ENCODE data around the gene CHI3L2. TPM values are rescaled to one million over a fixed set of nuclear protein-coding genes. Genes with fewer than 3 reads are reported as not detected.

Gene CHI3L2
- total RNA-seq, 1 donor from 2014 or later: 50.3 TPM

DNA sequence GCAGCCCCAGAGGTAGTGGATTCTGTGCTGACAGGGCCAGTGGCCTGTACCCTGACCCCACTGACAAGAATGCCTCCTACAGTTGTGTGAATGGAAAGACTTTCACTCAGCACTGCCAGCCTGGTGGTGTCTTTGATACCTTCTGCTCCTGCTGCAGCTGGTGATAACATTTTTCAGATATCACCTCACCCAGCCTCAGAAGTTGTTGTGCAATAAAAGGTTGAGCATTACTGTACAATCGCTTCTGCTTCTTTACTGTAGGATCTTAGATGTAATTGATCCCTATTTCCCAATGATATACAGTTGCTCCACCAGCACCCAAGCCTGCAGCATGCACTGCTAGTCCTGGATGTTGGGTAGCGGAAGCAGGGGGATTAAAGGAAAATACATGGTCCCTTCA is 58.4 kb downstream of the CHI3L2 start:
- intact Hi-C loops (cut with DNase I): no loop called here
- no peak for TF ChIP-seq CTCF (IDR thresholded peaks at IDR 0.05)
- no peak for ATAC-seq
- Histone ChIP-seq H3K4me1 (no peaks in the 10 kb centered on the region), H3K27me3 (no peaks in the 10 kb centered on the region), H3K27ac (no peak overlapping the region), H3K4me3 (no peak overlapping the region), H3K9me3 (no peaks in the 10 kb centered on the region), H3K36me3 (no peaks in the 10 kb centered on the region)
- no peak for DNase-seq

DNA sequence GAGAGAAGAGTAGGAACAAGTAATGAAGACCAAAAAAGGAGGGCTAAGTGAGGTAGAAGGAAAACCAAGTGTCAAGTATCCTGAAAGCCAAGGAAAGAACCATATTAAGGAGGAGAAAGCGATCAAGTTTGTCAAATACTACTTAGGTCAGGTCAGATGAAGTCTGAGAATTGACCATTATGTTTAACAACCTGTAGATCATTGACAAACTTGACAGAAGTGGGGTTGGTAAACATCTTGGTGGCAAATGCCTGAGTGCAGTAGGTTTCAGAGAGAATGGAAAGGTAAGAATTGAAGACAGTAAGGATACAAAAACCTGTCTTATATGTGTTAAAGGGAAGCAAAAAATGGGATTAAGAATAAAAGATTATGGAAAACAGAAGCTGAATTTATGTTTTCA is 59.4 kb downstream of the CHI3L2 start:
- DNase-seq: no peak
- no peaks in the 10 kb centered on the region for H3K36me3 ChIP-seq
- TF ChIP-seq CTCF (IDR thresholded peaks at IDR 0.05): no peak
- H3K4me1 ChIP-seq: no peaks in the 10 kb centered on the region
- no peaks in the 10 kb centered on the region for H3K27me3 ChIP-seq
- no peaks in the 10 kb centered on the region for H3K9me3 ChIP-seq
- H3K4me3 ChIP-seq: no peak overlapping the region
- H3K27ac ChIP-seq: no peak overlapping the region
- intact Hi-C loops (cut with DNase I): no loop called here
- peak; percentile 73 for ATAC-seq

GRCh38 chr1:111289371-111289770 is 61.9 kb downstream of the CHI3L2 start:
- H3K9me3 ChIP-seq: no peaks in the 10 kb centered on the region
- DNase-seq (no peak), ATAC-seq (no peak)
- H3K4me3 ChIP-seq: no peak overlapping the region
- no peaks in the 10 kb centered on the region for H3K4me1 ChIP-seq
- no peak overlapping the region for H3K27ac ChIP-seq
- no peaks in the 10 kb centered on the region for H3K27me3 ChIP-seq
- intact Hi-C loops (cut with DNase I): no loop called here
- H3K36me3 ChIP-seq: no peaks in the 10 kb centered on the region
- TF ChIP-seq CTCF (IDR thresholded peaks at IDR 0.05): no peak

DNA sequence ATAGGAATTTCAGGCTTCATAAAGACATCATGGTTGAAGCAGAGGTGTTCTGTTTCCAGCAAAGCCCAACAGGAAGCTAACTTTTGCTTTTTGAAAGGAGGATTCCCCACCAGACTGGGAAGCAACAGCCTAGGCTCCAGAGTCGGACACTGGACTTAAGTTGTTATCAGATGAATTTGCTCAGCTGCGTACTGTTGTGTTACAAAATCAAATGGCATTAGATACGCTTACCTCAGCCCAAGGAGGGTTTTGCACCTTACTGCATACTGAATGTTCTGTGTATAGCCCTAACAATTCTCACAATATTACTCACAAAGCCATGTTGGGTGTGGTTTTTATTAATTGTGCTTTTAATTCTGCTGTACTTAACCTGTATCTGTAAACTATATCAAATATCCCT is 62.6 kb downstream of the CHI3L2 start:
- Histone ChIP-seq H3K27ac (no peak overlapping the region), H3K27me3 (no peaks in the 10 kb centered on the region), H3K9me3 (no peaks in the 10 kb centered on the region), H3K36me3 (no peaks in the 10 kb centered on the region), H3K4me3 (no peak overlapping the region), H3K4me1 (no peaks in the 10 kb centered on the region)
- no peak for DNase-seq
- no peak for ATAC-seq
- TF ChIP-seq CTCF (IDR thresholded peaks at IDR 0.05): no peak
- intact Hi-C loops (cut with DNase I): no loop called here

DNA sequence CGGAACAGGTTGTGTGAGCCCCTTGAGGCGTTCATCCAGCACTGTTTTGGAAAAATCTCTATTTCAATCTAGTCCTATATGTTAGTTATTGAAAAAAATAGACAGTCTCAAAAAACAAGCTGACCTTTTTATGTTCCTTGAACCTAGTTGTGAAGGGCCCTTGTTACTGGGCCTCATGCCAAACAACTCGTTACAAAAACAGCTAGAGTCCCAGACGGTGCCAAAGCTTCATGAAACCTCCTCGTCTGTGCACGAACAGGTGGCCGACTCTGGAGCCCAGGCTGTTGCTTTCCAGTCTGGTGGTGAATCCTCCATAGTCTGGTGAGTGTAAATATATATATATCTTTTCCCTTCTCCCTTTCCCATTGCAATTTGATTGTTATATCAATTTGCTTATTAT is 63.1 kb downstream of the CHI3L2 start, which contains the start of gene CHIA:
Gene CHIA, plus strand, starts transcription at position 222 of the 400 bp plus-strand sequence. CDS start 19,617 bp downstream, outside the sequence.
- Histone ChIP-seq H3K4me3 (no peak within 1 kb of the TSS), H3K4me1 (no peaks in the 10 kb centered on the region), H3K27ac (no peak within 1 kb of the TSS), H3K36me3 (no peaks in the 10 kb centered on the region), H3K27me3 (no peaks in the 10 kb centered on the region), H3K9me3 (no peaks in the 10 kb centered on the region)
- intact Hi-C loops (cut with DNase I): no loop called here
- TF ChIP-seq CTCF (IDR thresholded peaks at IDR 0.05): no peak
- ATAC-seq (peak; percentile 63), DNase-seq (no peak)

Other genes with a start within 250 kb of the CHI3L2 start
- 50.8 TPM for gene DRAM2, start 87.6 kb upstream of the CHI3L2 start, total RNA-seq
- gene CEPT1, start 87.5 kb upstream of the CHI3L2 start, total RNA-seq: 57.6 TPM
- gene DENND2D, start 27.1 kb upstream of the CHI3L2 start, total RNA-seq: 78.2 TPM
- 6.3 TPM for gene CHIA, start 63.1 kb downstream of the CHI3L2 start, total RNA-seq
- 1.4 TPM for gene OVGP1, start 200.0 kb downstream of the CHI3L2 start, total RNA-seq
- 20.1 TPM for gene WDR77, start 221.5 kb downstream of the CHI3L2 start, total RNA-seq
- gene ATP5PB, start 221.8 kb downstream of the CHI3L2 start, total RNA-seq: 132 TPM
- gene C1orf162, start 246.3 kb downstream of the CHI3L2 start, total RNA-seq: 79.3 TPM

All from upper lobe of right lung (tissue), 1 donor.